HG03457 (cell line): ENCODE data around the gene P2RY14.
"Not testable (repeated sequence)": the region's sequence is repeated elsewhere in the genome, so short reads cannot be mapped to it uniquely, and the experiment has no call there.

Source experiments
- ATAC-seq: cut with Tn5 transposase; IDR thresholded peaks from one replicate; pipeline ENCODE4 v1.9.1; 2021; ENCODE audit warnings: moderate number of reproducible peaks; ENCODE audit not compliant: unreplicated experiment

Gene P2RY14

GRCh38 chr3:151264605-151265004 lies 13.7 kb downstream of the P2RY14 start:
- no peak for ATAC-seq

- no peak for ATAC-seq
Observed at GRCh38 chr3:151262871-151263525, 15.3 kb downstream of the P2RY14 start.

- ATAC-seq, result no peak
Observed at GRCh38 chr3:151259664-151260063, 18.7 kb downstream of the P2RY14 start.

- no peak for ATAC-seq
Observed at GRCh38 chr3:151256749-151257148, 21.6 kb downstream of the P2RY14 start.

GRCh38 chr3:151248772-151249337 lies 29.5 kb downstream of the P2RY14 start:
- no peak for ATAC-seq

- ATAC-seq, result not testable (repeated sequence)
Observed at GRCh38 chr3:151242006-151242405, 36.3 kb downstream of the P2RY14 start.

- no peak for ATAC-seq
Observed at GRCh38 chr3:151236736-151237135, 41.6 kb downstream of the P2RY14 start.

GRCh38 chr3:151236316-151236715 lies 42.0 kb downstream of the P2RY14 start:
- ATAC-seq, result no peak

- ATAC-seq, result no peak
Observed at GRCh38 chr3:151234825-151235224, 43.5 kb downstream of the P2RY14 start.

GRCh38 chr3:151232991-151233390 lies 45.4 kb downstream of the P2RY14 start:
- ATAC-seq, result no peak

- ATAC-seq, result not testable (repeated sequence)
Observed at GRCh38 chr3:151232403-151232802, 45.9 kb downstream of the P2RY14 start.

- ATAC-seq, result peak; percentile 42
Observed at GRCh38 chr3:151230646-151231045, 47.7 kb downstream of the P2RY14 start.

GRCh38 chr3:151228666-151229040 lies 49.7 kb downstream of the P2RY14 start:
- ATAC-seq, result no peak

GRCh38 chr3:151227807-151228665 lies 50.3 kb downstream of the P2RY14 start:
- ATAC-seq, result peak; percentile 70

GRCh38 chr3:151227266-151227806 lies 51.0 kb downstream of the P2RY14 start:
- peak; percentile 40 for ATAC-seq

GRCh38 chr3:151226825-151227224 lies 51.5 kb downstream of the P2RY14 start:
- ATAC-seq, result no peak

- no peak for ATAC-seq
Observed at GRCh38 chr3:151226088-151226563, 52.2 kb downstream of the P2RY14 start.

- ATAC-seq, result no peak
Observed at GRCh38 chr3:151225040-151225975, 53.0 kb downstream of the P2RY14 start.

- ATAC-seq, result no peak
Observed at GRCh38 chr3:151224268-151224866, 54.0 kb downstream of the P2RY14 start.

- no peak for ATAC-seq
Observed at GRCh38 chr3:151219056-151219455, 59.3 kb downstream of the P2RY14 start.
